Cardiac muscle cell (in vitro differentiated cells and primary cell): ENCODE results near the gene GALNT9. TPM values are rescaled to one million over a fixed set of nuclear protein-coding genes. Genes with fewer than 3 reads are reported as not detected.

Source experiments
- DNase-seq, 2 donors: peaks; one replicate each; pipeline versions ENCODE4 v3.0.0 to v3.0.0-alpha.2; 2010 to 2017; ENCODE audit warnings: low read depth in 1 of 2, low spot score in 1 of 2
- H3K27ac ChIP-seq: fragments of 200-600 bp; sonication (generic); 2 replicates; pipeline ENCODE4 v1.5.1; 2016
- H3K27me3 ChIP-seq: fragments of 200-600 bp; sonication (generic); 2 replicates; pipeline ENCODE4 v1.6.0; 2016; ENCODE audit warnings: control low read depth
- H3K36me3 ChIP-seq: fragments of 200-600 bp; sonication (generic); 2 replicates; pipeline ENCODE4 v1.5.1; 2016; ENCODE audit warnings: control low read depth
- H3K4me1 ChIP-seq: fragments of 200-600 bp; sonication (generic); 2 replicates; pipeline ENCODE4 v1.8.1; 2017; ENCODE audit warnings: low read depth, mild to moderate bottlenecking, mixed run types
- H3K4me3 ChIP-seq: fragments of 200-600 bp; sonication (generic); 2 replicates; pipeline ENCODE4 v1.5.1; 2016; ENCODE audit warnings: mild to moderate bottlenecking
- H3K9me3 ChIP-seq: fragments of 200-600 bp; sonication (generic); 2 replicates; pipeline ENCODE4 v1.5.1; 2017; ENCODE audit warnings: low read depth, mild to moderate bottlenecking, control low read depth
- CTCF ChIP-seq: IDR thresholded peaks from 2 replicates; pipeline ENCODE4 v1.5.1; 2012; ENCODE audit warnings: low read depth, mild to moderate bottlenecking, low read length
- polyA plus RNA-seq: library from polyadenylated mRNA; unstranded; fragments of >200 nt; fragmentation: Nextera tagmentation; extraction: Ambion mirVana; gene quantifications from 2 replicates; pipeline ENCODE4 v1.2.1, GENCODE V29; 2016
- total RNA-seq: library from RNA; depleted of rRNA; stranded (reverse); fragments of >200 nt; gene quantifications from 2 replicates; pipeline ENCODE4 v1.2.3, GENCODE V29; 2016

Gene GALNT9
- total and polyA plus RNA-seq, 2 experiments from 2014 or later, result 0.42 to 0.45 TPM

GRCh38 chr12:132323171-132324010 lies 6.0 kb downstream of the GALNT9 start:
- H3K4me3 ChIP-seq, result no peak overlapping the region
- peaks cover 18% of the 10 kb centered on the region for H3K27me3 ChIP-seq
- no peaks in the 10 kb centered on the region for H3K36me3 ChIP-seq
- no peaks in the 10 kb centered on the region for H3K9me3 ChIP-seq
- no peak for TF ChIP-seq CTCF
- H3K27ac ChIP-seq, result no peak overlapping the region
- no peaks in the 10 kb centered on the region for H3K4me1 ChIP-seq
- peak in 1 of 2 donors; percentile 15 for DNase-seq

- H3K36me3 ChIP-seq, result no peaks in the 10 kb centered on the region
- H3K27me3 ChIP-seq, result peaks cover 9% of the 10 kb centered on the region
- DNase-seq, result peak in 1 of 2 donors; percentile 42
- H3K27ac ChIP-seq, result no peak overlapping the region
- no peaks in the 10 kb centered on the region for H3K4me1 ChIP-seq
- no peak for TF ChIP-seq CTCF
- no peak overlapping the region for H3K4me3 ChIP-seq
- H3K9me3 ChIP-seq, result no peaks in the 10 kb centered on the region
Observed at GRCh38 chr12:132322206-132323132, 6.9 kb downstream of the GALNT9 start.

- no peak for TF ChIP-seq CTCF
- Histone ChIP-seq H3K4me3 (no peak overlapping the region), H3K4me1 (no peaks in the 10 kb centered on the region), H3K27ac (no peak overlapping the region), H3K36me3 (no peaks in the 10 kb centered on the region), H3K9me3 (no peaks in the 10 kb centered on the region), H3K27me3 (no peaks in the 10 kb centered on the region)
- DNase-seq, result no peak
Observed at GRCh38 chr12:132321321-132322118, 7.9 kb downstream of the GALNT9 start.

- no peaks in the 10 kb centered on the region for H3K27me3 ChIP-seq
- no peak for TF ChIP-seq CTCF
- H3K4me1 ChIP-seq, result no peaks in the 10 kb centered on the region
- no peak for DNase-seq
- H3K36me3 ChIP-seq, result no peaks in the 10 kb centered on the region
- H3K27ac ChIP-seq, result no peak overlapping the region
- no peaks in the 10 kb centered on the region for H3K9me3 ChIP-seq
- no peak overlapping the region for H3K4me3 ChIP-seq
Observed at GRCh38 chr12:132320767-132321211, 8.6 kb downstream of the GALNT9 start.

GRCh38 chr12:132319991-132320570 lies 9.3 kb downstream of the GALNT9 start:
- H3K27me3 ChIP-seq, result no peaks in the 10 kb centered on the region
- H3K4me1 ChIP-seq, result no peaks in the 10 kb centered on the region
- TF ChIP-seq CTCF, result no peak
- no peak overlapping the region for H3K27ac ChIP-seq
- no peak for DNase-seq
- H3K9me3 ChIP-seq, result no peaks in the 10 kb centered on the region
- H3K4me3 ChIP-seq, result no peak overlapping the region
- no peaks in the 10 kb centered on the region for H3K36me3 ChIP-seq
